ENCODE data around the gene MAP4K4. TPM values are rescaled to one million over a fixed set of nuclear protein-coding genes. Genes with fewer than 3 reads are reported as not detected.

Gene MAP4K4
- total and polyA plus RNA-seq, 2 of the 4 experiments (the other 2 are of a cell fraction) = 89.4 to 124 TPM

DNA sequence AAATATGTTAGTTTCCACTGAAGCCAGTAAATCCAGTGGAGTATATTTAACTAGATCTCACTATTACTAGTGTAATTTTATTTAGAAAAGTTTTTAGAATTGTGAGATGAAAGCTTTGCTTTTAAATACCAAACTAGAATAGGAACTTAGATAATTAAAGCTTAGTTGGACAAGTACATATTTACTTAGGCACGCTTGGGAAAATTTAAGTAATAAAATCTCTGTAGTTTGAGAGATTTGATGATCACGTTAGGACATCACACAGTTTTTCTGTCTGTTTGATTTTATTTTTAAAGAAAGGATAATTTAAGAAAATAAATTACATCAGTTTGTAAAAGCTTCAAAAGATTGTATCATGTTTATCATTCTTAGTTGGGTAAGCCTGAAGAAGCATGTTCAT is 153.5 kb downstream of the MAP4K4 start:
- H2AFZ ChIP-seq (replicated peaks; ENCODE audit: low read length, poor library complexity) = no peak overlapping the region
- no peak overlapping the region for H3K18ac ChIP-seq (ENCODE audit: low read depth, low read length)
- no CpG with 5 or more reads among the region's 2 CpGs for WGBS, 2 experiments (ENCODE audit: extremely low coverage in 2 of 2, insufficient read length in 1 of 2)
- H4K8ac ChIP-seq (ENCODE audit: low read depth in 2 of 2, low read length in 2 of 2) = no peak overlapping the region
- H2AK5ac ChIP-seq (ENCODE audit: low read depth, low read length) = no peak overlapping the region
- no peak overlapping the region for H3K4me2 ChIP-seq (ENCODE audit: low read depth, low read length)
- TF ChIP-seq CHD1 (IDR thresholded peaks at IDR 0.05; ENCODE audit: low read depth, low read length) (no peak), RCOR1 (IDR thresholded peaks at IDR 0.05; ENCODE audit: insufficient replicate concordance, low read length) (no peak), POLR2A (IDR thresholded peaks at IDR 0.05; ENCODE audit: low read depth, low read length) (no peak), FOS (IDR thresholded peaks at IDR 0.05; ENCODE audit: low read depth, low read length) (no peak), SMC3 (IDR thresholded peaks at IDR 0.05; ENCODE audit: low read depth, low read length) (no peak), NFE2L2 (IDR thresholded peaks at IDR 0.05; ENCODE audit: low read depth, low read length) (no peak), MAZ (IDR thresholded peaks at IDR 0.05; ENCODE audit: borderline replicate concordance, low read depth, low read length) (no peak), MXI1 (IDR thresholded peaks at IDR 0.05; ENCODE audit: borderline replicate concordance, low read depth, low read length) (no peak), RAD21 (IDR thresholded peaks at IDR 0.05; ENCODE audit: low read length) (no peak)
- TF ChIP-seq, protein P1, sequence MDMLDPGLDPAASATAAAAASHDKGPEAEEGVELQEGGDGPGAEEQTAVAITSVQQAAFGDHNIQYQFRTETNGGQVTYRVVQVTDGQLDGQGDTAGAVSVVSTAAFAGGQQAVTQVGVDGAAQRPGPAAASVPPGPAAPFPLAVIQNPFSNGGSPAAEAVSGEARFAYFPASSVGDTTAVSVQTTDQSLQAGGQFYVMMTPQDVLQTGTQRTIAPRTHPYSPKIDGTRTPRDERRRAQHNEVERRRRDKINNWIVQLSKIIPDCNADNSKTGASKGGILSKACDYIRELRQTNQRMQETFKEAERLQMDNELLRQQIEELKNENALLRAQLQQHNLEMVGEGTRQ (IDR thresholded peaks at IDR 0.05; ENCODE audit: low read depth, low read length) = no peak
- TF ChIP-seq, protein P2, sequence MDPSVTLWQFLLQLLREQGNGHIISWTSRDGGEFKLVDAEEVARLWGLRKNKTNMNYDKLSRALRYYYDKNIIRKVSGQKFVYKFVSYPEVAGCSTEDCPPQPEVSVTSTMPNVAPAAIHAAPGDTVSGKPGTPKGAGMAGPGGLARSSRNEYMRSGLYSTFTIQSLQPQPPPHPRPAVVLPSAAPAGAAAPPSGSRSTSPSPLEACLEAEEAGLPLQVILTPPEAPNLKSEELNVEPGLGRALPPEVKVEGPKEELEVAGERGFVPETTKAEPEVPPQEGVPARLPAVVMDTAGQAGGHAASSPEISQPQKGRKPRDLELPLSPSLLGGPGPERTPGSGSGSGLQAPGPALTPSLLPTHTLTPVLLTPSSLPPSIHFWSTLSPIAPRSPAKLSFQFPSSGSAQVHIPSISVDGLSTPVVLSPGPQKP (IDR thresholded peaks at IDR 0.05; ENCODE audit: borderline replicate concordance, low read depth, low read length) = no peak
- TF ChIP-seq, protein P3, sequence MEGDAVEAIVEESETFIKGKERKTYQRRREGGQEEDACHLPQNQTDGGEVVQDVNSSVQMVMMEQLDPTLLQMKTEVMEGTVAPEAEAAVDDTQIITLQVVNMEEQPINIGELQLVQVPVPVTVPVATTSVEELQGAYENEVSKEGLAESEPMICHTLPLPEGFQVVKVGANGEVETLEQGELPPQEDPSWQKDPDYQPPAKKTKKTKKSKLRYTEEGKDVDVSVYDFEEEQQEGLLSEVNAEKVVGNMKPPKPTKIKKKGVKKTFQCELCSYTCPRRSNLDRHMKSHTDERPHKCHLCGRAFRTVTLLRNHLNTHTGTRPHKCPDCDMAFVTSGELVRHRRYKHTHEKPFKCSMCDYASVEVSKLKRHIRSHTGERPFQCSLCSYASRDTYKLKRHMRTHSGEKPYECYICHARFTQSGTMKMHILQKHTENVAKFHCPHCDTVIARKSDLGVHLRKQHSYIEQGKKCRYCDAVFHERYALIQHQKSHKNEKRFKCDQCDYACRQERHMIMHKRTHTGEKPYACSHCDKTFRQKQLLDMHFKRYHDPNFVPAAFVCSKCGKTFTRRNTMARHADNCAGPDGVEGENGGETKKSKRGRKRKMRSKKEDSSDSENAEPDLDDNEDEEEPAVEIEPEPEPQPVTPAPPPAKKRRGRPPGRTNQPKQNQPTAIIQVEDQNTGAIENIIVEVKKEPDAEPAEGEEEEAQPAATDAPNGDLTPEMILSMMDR (conservative IDR thresholded peaks at IDR 0.05; ENCODE audit: low read depth, low read length) = no peak
- intact Hi-C loops (cut with micrococcal nuclease) (no loop called here), dilution Hi-C loops (cut with HindIII; ENCODE audit: low sequenced_read_pairs, unreplicated experiment) (no loop called here), in situ Hi-C loops (cut with MboI; ENCODE audit: low sequenced_read_pairs) (no loop called here)
- H3K56ac ChIP-seq (ENCODE audit: extremely low read depth, insufficient read depth, low read length) = no peak overlapping the region
- no peak overlapping the region for H2BK20ac ChIP-seq (ENCODE audit: low read depth, low read length)
- peaks cover 20% of the 10 kb centered on the region; the same call in 1 of the 2 replicates for H4K20me1 ChIP-seq (ENCODE audit: insufficient read depth, low read length)
- ChIA-PET CTCF (interaction anchor here (1.0 kb wide), 1 partner anchor 432 kb away, joined by 3 read pairs; no protein-coding TSS in a partner anchor), POLR2A (ENCODE audit: unreplicated experiment) (no interaction called here)
- no peak overlapping the region for H4K91ac ChIP-seq (ENCODE audit: insufficient read depth, low read depth, low read length)
- H3K79me1 ChIP-seq (ENCODE audit: low read depth in 1 of 2, low read length in 2 of 2) = peaks cover 48 to 76% of the 10 kb centered on the region in 2 experiments
- no peak overlapping the region for H2AK9ac ChIP-seq (replicated peaks; ENCODE audit: low read depth, low read length, poor library complexity)
- H2BK120ac ChIP-seq (ENCODE audit: low read depth, low read length) = no peak overlapping the region
- no peaks in the 10 kb centered on the region for H3K9me3 ChIP-seq (ENCODE audit: control insufficient read depth, insufficient read depth, low read length)
- no peak overlapping the region for H4K5ac ChIP-seq (ENCODE audit: low read depth, low read length)
- H3K9ac ChIP-seq (ENCODE audit: low read depth, low read length) = no peak overlapping the region
- H3K23ac ChIP-seq (ENCODE audit: low read depth, low read length) = no peak overlapping the region
- H3K9me1 ChIP-seq (ENCODE audit: insufficient read depth, low read length) = peaks cover 16% of the 10 kb centered on the region
- ATAC-seq (ENCODE audit: low read depth) (no peak), DNase-seq (no peak)
- H2BK15ac ChIP-seq (ENCODE audit: low read depth, low read length) = no peak overlapping the region
- H3K27me3 ChIP-seq (ENCODE audit: control insufficient read depth, insufficient read depth, low read length) = no peaks in the 10 kb centered on the region
- no peak overlapping the region for H3K27ac ChIP-seq (ENCODE audit: insufficient read depth, low read length)
- H2BK5ac ChIP-seq (ENCODE audit: low read depth, low read length, poor library complexity, severe bottlenecking) = no peak overlapping the region
- H3K14ac ChIP-seq (replicated peaks; ENCODE audit: low read depth, low read length) = no peak overlapping the region
- BruUV-seq (replicated peaks) = no TSS peak
- no peak overlapping the region for H3K4ac ChIP-seq (ENCODE audit: low read depth, low read length)
- peaks cover 9% of the 10 kb centered on the region for H3K4me1 ChIP-seq (ENCODE audit: control insufficient read depth, insufficient read depth, low read length)
- H3K4me3 ChIP-seq (ENCODE audit: insufficient read depth, low read depth, low read length) = no peak overlapping the region
- peaks cover 18% of the 10 kb centered on the region for H3K36me3 ChIP-seq (ENCODE audit: control insufficient read depth, insufficient read depth, low read length)
